ENCODE measurements around the gene TYMP. TPM values are rescaled to one million over a fixed set of nuclear protein-coding genes. Genes with fewer than 3 reads are reported as not detected.

Gene TYMP
- polyA plus RNA-seq, 1 donor (not counting 4 experiments of a cell fraction or from before 2014, with no cell fraction given): 25.5 TPM

DNA sequence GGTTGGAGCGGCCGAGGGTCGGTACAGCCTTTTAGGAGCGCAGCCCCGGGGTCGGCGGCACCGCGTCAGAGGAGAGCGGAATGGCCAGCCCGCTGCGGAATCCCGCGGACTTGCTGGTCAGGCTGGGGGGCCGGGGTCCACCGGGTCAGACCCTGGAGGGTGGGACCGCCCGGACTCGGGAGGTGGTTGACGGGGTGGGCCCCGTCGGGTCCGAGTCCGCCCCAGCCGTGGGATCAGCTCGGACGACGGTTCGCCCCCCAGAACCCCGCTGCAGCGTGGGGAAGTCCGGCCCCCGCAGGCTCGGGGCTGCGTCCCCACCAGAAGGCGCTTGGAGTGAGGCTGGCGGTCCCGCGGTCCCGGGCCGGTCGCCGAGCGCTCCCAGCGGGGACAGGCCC lies 48.8 kb downstream of the TYMP start:
- FAIRE-seq (no peak), DNase-seq (ENCODE audit: low read depth, low spot score) (no peak)
- Histone ChIP-seq H3K27ac (ENCODE audit: control insufficient read depth, insufficient read depth, low read length) (no peak overlapping the region), H3K9me1 (ENCODE audit: control insufficient read depth, extremely low read depth, insufficient read depth, low read length) (no peaks in the 10 kb centered on the region), H3K9ac (ENCODE audit: control insufficient read depth, extremely low read depth, insufficient read depth, low read length) (peak overlapping the region; percentile 73), H3K79me2 (ENCODE audit: control insufficient read depth, insufficient read depth, low read length) (no peaks in the 10 kb centered on the region), H3K4me3 (ENCODE audit: control insufficient read depth in 2 of 3, extremely low read depth in 1 of 3, insufficient read depth in 2 of 3, low read depth in 1 of 3, low read length in 3 of 3) (peak overlapping the region; percentile 29 to 41 (median 38)), H4K20me1 (ENCODE audit: control insufficient read depth, extremely low read depth, insufficient read depth, low read length) (peaks cover 3% of the 10 kb centered on the region), H2AFZ (ENCODE audit: control insufficient read depth, low read length) (peak overlapping the region; percentile 6), H3K27me3 (ENCODE audit: control insufficient read depth, extremely low read depth, insufficient read depth, low read length) (peaks cover 28% of the 10 kb centered on the region), H3K36me3 (ENCODE audit: control insufficient read depth in 2 of 2, extremely low read depth in 1 of 2, insufficient read depth in 2 of 2, low read length in 2 of 2) (no peaks in the 10 kb centered on the region), H3K4me1 (ENCODE audit: control insufficient read depth, extremely low read depth, insufficient read depth, low read length) (peaks cover 9% of the 10 kb centered on the region), H3K4me2 (ENCODE audit: control insufficient read depth, extremely low read depth, insufficient read depth, low read depth, low read length) (peak overlapping the region; percentile 41), H3K9me3 (ENCODE audit: control insufficient read depth, low read depth, low read length) (no peaks in the 10 kb centered on the region)
- no peak for TF ChIP-seq EZH2 (IDR thresholded peaks at IDR 0.05; ENCODE audit: low read length)
- TF ChIP-seq, protein P1, sequence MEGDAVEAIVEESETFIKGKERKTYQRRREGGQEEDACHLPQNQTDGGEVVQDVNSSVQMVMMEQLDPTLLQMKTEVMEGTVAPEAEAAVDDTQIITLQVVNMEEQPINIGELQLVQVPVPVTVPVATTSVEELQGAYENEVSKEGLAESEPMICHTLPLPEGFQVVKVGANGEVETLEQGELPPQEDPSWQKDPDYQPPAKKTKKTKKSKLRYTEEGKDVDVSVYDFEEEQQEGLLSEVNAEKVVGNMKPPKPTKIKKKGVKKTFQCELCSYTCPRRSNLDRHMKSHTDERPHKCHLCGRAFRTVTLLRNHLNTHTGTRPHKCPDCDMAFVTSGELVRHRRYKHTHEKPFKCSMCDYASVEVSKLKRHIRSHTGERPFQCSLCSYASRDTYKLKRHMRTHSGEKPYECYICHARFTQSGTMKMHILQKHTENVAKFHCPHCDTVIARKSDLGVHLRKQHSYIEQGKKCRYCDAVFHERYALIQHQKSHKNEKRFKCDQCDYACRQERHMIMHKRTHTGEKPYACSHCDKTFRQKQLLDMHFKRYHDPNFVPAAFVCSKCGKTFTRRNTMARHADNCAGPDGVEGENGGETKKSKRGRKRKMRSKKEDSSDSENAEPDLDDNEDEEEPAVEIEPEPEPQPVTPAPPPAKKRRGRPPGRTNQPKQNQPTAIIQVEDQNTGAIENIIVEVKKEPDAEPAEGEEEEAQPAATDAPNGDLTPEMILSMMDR (optimal IDR thresholded peaks at IDR 0.05 in 1 of 3, IDR thresholded peaks at IDR 0.05 in 1 of 3, conservative IDR thresholded peaks at IDR 0.05 in 1 of 3; ENCODE audit: extremely low read depth in 1 of 3, insufficient read depth in 2 of 3, low read length in 3 of 3): no peak
- dilution Hi-C loops (cut with MboI; ENCODE audit: extremely low pct_ligation_motif_present, low sequenced_read_pairs): no loop called here

DNA sequence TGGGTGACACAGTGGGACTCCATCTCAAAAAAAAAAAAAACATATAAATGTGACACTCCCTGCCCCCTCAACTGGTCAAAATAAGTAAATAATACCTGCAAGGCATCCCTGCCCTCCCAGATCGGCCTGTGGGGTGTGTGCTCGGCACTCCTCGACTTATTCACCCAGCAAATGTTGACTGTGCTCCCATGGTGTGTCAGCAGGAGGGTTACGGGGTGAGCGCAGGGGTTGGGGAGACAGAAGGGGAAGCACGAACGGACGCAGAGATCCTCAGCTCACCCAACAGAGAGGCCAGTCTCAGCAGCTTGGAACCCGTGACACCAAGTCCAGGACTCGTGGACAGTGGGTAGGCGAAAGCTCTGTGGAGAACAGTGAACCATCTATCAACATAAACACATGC lies 50.1 kb downstream of the TYMP start:
- FAIRE-seq: no peak

More for the DNA sequence above, 50.1 kb downstream of the TYMP start:
- peaks cover 14% of the 10 kb centered on the region for H3K4me1 ChIP-seq (ENCODE audit: control insufficient read depth, extremely low read depth, insufficient read depth, low read length)
- no peak for DNase-seq (ENCODE audit: low read depth, low spot score)
- peaks cover 25% of the 10 kb centered on the region for H3K27me3 ChIP-seq (ENCODE audit: control insufficient read depth, extremely low read depth, insufficient read depth, low read length)
- no peak overlapping the region for H2AFZ ChIP-seq (ENCODE audit: control insufficient read depth, low read length)
- dilution Hi-C loops (cut with MboI; ENCODE audit: extremely low pct_ligation_motif_present, low sequenced_read_pairs): no loop called here
- no peaks in the 10 kb centered on the region for H3K9me1 ChIP-seq (ENCODE audit: control insufficient read depth, extremely low read depth, insufficient read depth, low read length)
- no peaks in the 10 kb centered on the region for H4K20me1 ChIP-seq (ENCODE audit: control insufficient read depth, extremely low read depth, insufficient read depth, low read length)
- no peak overlapping the region for H3K4me3 ChIP-seq (ENCODE audit: control insufficient read depth in 2 of 3, extremely low read depth in 1 of 3, insufficient read depth in 2 of 3, low read depth in 1 of 3, low read length in 3 of 3)
- H3K79me2 ChIP-seq (ENCODE audit: control insufficient read depth, insufficient read depth, low read length): no peaks in the 10 kb centered on the region
- no peak overlapping the region for H3K27ac ChIP-seq (ENCODE audit: control insufficient read depth, insufficient read depth, low read length)
- no peaks in the 10 kb centered on the region for H3K36me3 ChIP-seq (ENCODE audit: control insufficient read depth in 2 of 2, extremely low read depth in 1 of 2, insufficient read depth in 2 of 2, low read length in 2 of 2)
- H3K9me3 ChIP-seq (ENCODE audit: control insufficient read depth, low read depth, low read length): no peaks in the 10 kb centered on the region
- H3K9ac ChIP-seq (ENCODE audit: control insufficient read depth, extremely low read depth, insufficient read depth, low read length): no peak overlapping the region
- no peak overlapping the region for H3K4me2 ChIP-seq (ENCODE audit: control insufficient read depth, extremely low read depth, insufficient read depth, low read depth, low read length)
- TF ChIP-seq EZH2 (IDR thresholded peaks at IDR 0.05; ENCODE audit: low read length): no peak
- TF ChIP-seq, protein P1 (optimal IDR thresholded peaks at IDR 0.05 in 1 of 3, IDR thresholded peaks at IDR 0.05 in 1 of 3, conservative IDR thresholded peaks at IDR 0.05 in 1 of 3; ENCODE audit: extremely low read depth in 1 of 3, insufficient read depth in 2 of 3, low read length in 3 of 3): no peak

Measured in keratinocyte (primary cell).